Upper lobe of left lung (tissue), 4 donors: ENCODE data around the gene ZNF574.

Experiments
- CTCF ChIP-seq, 6 experiments: fragments of 450-650 bp in 4 of 6; fragments of 200-600 bp in 2 of 6; sonication (generic) in 2 of 6; IDR thresholded peaks; one replicate each; pipeline ENCODE4 v1.5.1; 2016 to 2019; ENCODE audit warnings: antibody characterized with exemption in 6 of 6
- EP300 ChIP-seq, 4 donors: sonication (generic); formaldehyde crosslinking; IDR thresholded peaks; one replicate each; pipeline ENCODE4 v1.5.1; 2017; ENCODE audit warnings: antibody characterized with exemption in 4 of 4, control low read depth in 2 of 4
- POLR2A ChIP-seq, 4 donors: fragments of 450-650 bp; IDR thresholded peaks; one replicate each; pipeline ENCODE4 v1.5.1; 2016 to 2017; ENCODE audit warnings: antibody characterized with exemption in 4 of 4, mild to moderate bottlenecking in 2 of 4

GRCh38 chr19:42091300-42091699, 15.3 kb downstream of the ZNF574 start:
- TF ChIP-seq POLR2A (IDR thresholded peaks at IDR 0.05) (no peak), CTCF (IDR thresholded peaks at IDR 0.05) (no peak), EP300 (IDR thresholded peaks at IDR 0.05) (no peak)
